ENCODE results near the gene TPCN2.

TPCN2 gene

GRCh38 chr11:69101115-69101791, 52.5 kb downstream of the TPCN2 start:
- TF ChIP-seq, protein P1, sequence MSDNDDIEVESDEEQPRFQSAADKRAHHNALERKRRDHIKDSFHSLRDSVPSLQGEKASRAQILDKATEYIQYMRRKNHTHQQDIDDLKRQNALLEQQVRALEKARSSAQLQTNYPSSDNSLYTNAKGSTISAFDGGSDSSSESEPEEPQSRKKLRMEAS (IDR thresholded peaks at IDR 0.05; ENCODE audit: low read depth, low read length), result peak; percentile 15; the same call in 1 of the 2 replicates
- TF ChIP-seq POLR2A (IDR thresholded peaks at IDR 0.05; ENCODE audit: extremely low read depth, insufficient read length) (no peak), CTCF (IDR thresholded peaks at IDR 0.05; ENCODE audit: low read depth, low read length) (peak; percentile 97), MYC (IDR thresholded peaks at IDR 0.05; ENCODE audit: low read depth, low read length) (no peak)
- peak; percentile 72 for DNase-seq (ENCODE audit: low read depth)
- no peak overlapping the region for H3K4me3 ChIP-seq (ENCODE audit: low read depth, low read length)

GRCh38 chr11:69101792-69102695, 53.3 kb downstream of the TPCN2 start:
- no peak overlapping the region for H3K4me3 ChIP-seq (ENCODE audit: low read depth, low read length)
- TF ChIP-seq, protein P1 (IDR thresholded peaks at IDR 0.05; ENCODE audit: low read depth, low read length), result no peak
- TF ChIP-seq CTCF (IDR thresholded peaks at IDR 0.05; ENCODE audit: low read depth, low read length) (no peak), POLR2A (IDR thresholded peaks at IDR 0.05; ENCODE audit: extremely low read depth, insufficient read length) (no peak), MYC (IDR thresholded peaks at IDR 0.05; ENCODE audit: low read depth, low read length) (no peak)
- DNase-seq (ENCODE audit: low read depth), result no peak

- peak; percentile 51 for DNase-seq (ENCODE audit: low read depth)
- TF ChIP-seq, protein P1 (IDR thresholded peaks at IDR 0.05; ENCODE audit: low read depth, low read length), result no peak
- TF ChIP-seq CTCF (IDR thresholded peaks at IDR 0.05; ENCODE audit: low read depth, low read length), result peak; percentile 21
- no peak overlapping the region for H3K4me3 ChIP-seq (ENCODE audit: low read depth, low read length)
Observed at GRCh38 chr11:69102732-69103615, 54.2 kb downstream of the TPCN2 start.

- no peak overlapping the region for H3K4me3 ChIP-seq (ENCODE audit: low read depth, low read length)
- DNase-seq (ENCODE audit: low read depth), result no peak
- TF ChIP-seq, protein P1 (IDR thresholded peaks at IDR 0.05; ENCODE audit: low read depth, low read length), result no peak
- TF ChIP-seq POLR2A (IDR thresholded peaks at IDR 0.05; ENCODE audit: extremely low read depth, insufficient read length) (no peak), MYC (IDR thresholded peaks at IDR 0.05; ENCODE audit: low read depth, low read length) (no peak), CTCF (IDR thresholded peaks at IDR 0.05; ENCODE audit: low read depth, low read length) (no peak)
Observed at GRCh38 chr11:69104212-69104855, 55.6 kb downstream of the TPCN2 start.

- TF ChIP-seq, protein P1 (IDR thresholded peaks at IDR 0.05; ENCODE audit: low read depth, low read length), result no peak
- TF ChIP-seq POLR2A (IDR thresholded peaks at IDR 0.05; ENCODE audit: extremely low read depth, insufficient read length), result no peak
- TF ChIP-seq CTCF (IDR thresholded peaks at IDR 0.05; ENCODE audit: low read depth, low read length), result no peak
- no peak overlapping the region for H3K4me3 ChIP-seq (ENCODE audit: low read depth, low read length)
- DNase-seq (ENCODE audit: low read depth), result no peak
Observed at GRCh38 chr11:69104856-69105395, 56.2 kb downstream of the TPCN2 start.
